ENCODE results near the gene NCKAP5.

- TF ChIP-seq CTCF (IDR thresholded peaks at IDR 0.05) (no peak), POLR2A (IDR thresholded peaks at IDR 0.05) (no peak)
Observed at GRCh38 chr2:133232556-133232955, 335.7 kb downstream of the NCKAP5 start.
